ENCODE measurements around the gene STIP1. TPM values are rescaled to one million over a fixed set of nuclear protein-coding genes. Genes with fewer than 3 reads are reported as not detected.
A peak's percentile ranks its signal among the peaks of the same experiment; 100 is the strongest.

The STIP1 gene
- total and polyA plus RNA-seq, 10 of the 15 experiments (the other 5 are each of a cell fraction or from before 2014, with no cell fraction given) = 25.2 to 291 (median 191) TPM

DNA sequence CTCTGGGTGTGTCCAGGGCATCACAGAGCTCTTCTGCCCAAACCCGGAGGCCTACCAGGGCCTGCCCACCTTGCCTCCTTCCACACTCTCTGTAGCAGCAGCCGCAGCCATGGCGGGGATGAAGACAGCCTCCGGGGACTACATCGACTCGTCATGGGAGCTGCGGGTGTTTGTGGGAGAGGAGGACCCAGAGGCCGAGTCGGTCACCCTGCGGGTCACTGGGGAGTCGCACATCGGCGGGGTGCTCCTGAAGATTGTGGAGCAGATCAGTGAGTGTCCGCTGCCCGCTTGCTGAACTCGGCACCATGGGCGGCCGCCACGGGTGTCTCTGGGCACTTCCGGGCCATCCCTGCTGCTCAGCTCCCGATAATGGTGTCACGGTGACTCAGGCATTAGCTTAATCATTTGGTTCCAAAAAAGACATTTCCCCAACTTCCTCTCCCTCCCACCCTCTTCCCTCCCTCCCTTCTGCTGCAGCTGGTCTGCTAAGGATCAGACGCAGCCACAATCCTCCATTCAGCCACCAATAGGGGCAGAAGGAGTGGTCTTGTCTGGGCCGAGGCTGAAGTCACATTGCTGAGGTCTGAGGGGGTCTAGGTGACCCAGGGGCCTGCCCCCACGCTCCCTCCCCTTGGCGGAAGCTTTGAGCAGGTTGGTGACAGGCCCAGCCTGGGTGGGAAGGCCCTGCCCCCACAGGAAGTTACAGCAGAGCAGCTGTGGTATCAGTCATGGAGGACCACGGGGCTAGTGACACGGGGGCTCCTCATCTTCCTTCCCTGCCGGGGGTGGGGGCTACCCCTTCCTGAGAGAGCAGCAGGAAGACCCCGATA lies 21.5 kb downstream of the STIP1 start (continued):
- TF ChIP-seq, protein P1, sequence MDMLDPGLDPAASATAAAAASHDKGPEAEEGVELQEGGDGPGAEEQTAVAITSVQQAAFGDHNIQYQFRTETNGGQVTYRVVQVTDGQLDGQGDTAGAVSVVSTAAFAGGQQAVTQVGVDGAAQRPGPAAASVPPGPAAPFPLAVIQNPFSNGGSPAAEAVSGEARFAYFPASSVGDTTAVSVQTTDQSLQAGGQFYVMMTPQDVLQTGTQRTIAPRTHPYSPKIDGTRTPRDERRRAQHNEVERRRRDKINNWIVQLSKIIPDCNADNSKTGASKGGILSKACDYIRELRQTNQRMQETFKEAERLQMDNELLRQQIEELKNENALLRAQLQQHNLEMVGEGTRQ (IDR thresholded peaks at IDR 0.05; ENCODE audit: borderline replicate concordance, low read depth, low read length) = no peak
- 0 out of 2 replicates have a peak, but pooled peaks have one; percentile 38 for TF ChIP-seq SIN3A (IDR thresholded peaks at IDR 0.05; ENCODE audit: low read depth, low read length)
- TF ChIP-seq, protein P2, sequence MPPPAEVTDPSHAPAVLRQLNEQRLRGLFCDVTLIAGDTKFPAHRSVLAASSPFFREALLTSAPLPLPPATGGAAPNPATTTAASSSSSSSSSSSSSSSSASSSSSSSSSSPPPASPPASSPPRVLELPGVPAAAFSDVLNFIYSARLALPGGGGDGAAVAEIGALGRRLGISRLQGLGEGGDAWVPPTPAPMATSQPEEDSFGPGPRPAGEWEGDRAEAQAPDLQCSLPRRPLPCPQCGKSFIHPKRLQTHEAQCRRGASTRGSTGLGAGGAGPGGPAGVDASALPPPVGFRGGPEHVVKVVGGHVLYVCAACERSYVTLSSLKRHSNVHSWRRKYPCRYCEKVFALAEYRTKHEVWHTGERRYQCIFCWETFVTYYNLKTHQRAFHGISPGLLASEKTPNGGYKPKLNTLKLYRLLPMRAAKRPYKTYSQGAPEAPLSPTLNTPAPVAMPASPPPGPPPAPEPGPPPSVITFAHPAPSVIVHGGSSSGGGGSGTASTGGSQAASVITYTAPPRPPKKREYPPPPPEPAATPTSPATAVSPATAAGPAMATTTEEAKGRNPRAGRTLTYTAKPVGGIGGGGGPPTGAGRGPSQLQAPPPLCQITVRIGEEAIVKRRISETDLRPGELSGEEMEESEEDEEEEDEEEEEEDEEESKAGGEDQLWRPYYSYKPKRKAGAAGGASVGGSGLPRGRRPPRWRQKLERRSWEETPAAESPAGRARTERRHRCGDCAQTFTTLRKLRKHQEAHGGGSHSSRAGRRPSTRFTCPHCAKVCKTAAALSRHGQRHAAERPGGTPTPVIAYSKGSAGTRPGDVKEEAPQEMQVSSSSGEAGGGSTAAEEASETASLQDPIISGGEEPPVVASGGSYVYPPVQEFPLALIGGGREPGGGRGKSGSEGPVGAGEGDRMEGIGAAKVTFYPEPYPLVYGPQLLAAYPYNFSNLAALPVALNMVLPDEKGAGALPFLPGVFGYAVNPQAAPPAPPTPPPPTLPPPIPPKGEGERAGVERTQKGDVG (CRISPR knock-in tag; IDR thresholded peaks at IDR 0.05) = no peak
- TF ChIP-seq, protein P3, sequence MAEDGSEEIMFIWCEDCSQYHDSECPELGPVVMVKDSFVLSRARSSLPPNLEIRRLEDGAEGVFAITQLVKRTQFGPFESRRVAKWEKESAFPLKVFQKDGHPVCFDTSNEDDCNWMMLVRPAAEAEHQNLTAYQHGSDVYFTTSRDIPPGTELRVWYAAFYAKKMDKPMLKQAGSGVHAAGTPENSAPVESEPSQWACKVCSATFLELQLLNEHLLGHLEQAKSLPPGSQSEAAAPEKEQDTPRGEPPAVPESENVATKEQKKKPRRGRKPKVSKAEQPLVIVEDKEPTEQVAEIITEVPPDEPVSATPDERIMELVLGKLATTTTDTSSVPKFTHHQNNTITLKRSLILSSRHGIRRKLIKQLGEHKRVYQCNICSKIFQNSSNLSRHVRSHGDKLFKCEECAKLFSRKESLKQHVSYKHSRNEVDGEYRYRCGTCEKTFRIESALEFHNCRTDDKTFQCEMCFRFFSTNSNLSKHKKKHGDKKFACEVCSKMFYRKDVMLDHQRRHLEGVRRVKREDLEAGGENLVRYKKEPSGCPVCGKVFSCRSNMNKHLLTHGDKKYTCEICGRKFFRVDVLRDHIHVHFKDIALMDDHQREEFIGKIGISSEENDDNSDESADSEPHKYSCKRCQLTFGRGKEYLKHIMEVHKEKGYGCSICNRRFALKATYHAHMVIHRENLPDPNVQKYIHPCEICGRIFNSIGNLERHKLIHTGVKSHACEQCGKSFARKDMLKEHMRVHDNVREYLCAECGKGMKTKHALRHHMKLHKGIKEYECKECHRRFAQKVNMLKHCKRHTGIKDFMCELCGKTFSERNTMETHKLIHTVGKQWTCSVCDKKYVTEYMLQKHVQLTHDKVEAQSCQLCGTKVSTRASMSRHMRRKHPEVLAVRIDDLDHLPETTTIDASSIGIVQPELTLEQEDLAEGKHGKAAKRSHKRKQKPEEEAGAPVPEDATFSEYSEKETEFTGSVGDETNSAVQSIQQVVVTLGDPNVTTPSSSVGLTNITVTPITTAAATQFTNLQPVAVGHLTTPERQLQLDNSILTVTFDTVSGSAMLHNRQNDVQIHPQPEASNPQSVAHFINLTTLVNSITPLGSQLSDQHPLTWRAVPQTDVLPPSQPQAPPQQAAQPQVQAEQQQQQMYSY (CRISPR knock-in tag; IDR thresholded peaks at IDR 0.05) = no peak
- no peak for TF ChIP-seq WRNIP1 (IDR thresholded peaks at IDR 0.05; ENCODE audit: borderline replicate concordance, low read depth, low read length)
- peak; percentile 80 for TF ChIP-seq GABPA (IDR thresholded peaks at IDR 0.05; ENCODE audit: low read depth)
- TF ChIP-seq CBFB (IDR thresholded peaks at IDR 0.05; ENCODE audit: low read depth) = peak; percentile 68
- TF ChIP-seq, protein P4, sequence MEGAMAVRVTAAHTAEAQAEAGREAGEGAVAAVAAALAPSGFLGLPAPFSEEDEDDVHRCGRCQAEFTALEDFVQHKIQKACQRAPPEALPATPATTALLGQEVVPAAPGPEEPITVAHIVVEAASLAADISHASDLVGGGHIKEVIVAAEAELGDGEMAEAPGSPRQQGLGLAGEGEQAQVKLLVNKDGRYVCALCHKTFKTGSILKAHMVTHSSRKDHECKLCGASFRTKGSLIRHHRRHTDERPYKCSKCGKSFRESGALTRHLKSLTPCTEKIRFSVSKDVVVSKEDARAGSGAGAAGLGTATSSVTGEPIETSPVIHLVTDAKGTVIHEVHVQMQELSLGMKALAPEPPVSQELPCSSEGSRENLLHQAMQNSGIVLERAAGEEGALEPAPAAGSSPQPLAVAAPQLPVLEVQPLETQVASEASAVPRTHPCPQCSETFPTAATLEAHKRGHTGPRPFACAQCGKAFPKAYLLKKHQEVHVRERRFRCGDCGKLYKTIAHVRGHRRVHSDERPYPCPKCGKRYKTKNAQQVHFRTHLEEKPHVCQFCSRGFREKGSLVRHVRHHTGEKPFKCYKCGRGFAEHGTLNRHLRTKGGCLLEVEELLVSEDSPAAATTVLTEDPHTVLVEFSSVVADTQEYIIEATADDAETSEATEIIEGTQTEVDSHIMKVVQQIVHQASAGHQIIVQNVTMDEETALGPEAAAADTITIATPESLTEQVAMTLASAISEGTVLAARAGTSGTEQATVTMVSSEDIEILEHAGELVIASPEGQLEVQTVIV (IDR thresholded peaks at IDR 0.05; ENCODE audit: borderline replicate concordance, partially characterized antibody) = peak; percentile 40
- TF ChIP-seq BACH1 (IDR thresholded peaks at IDR 0.05; ENCODE audit: borderline replicate concordance) = peak; percentile 42; the same call in 1 of the 2 replicates
- no peak for TF ChIP-seq FOS (IDR thresholded peaks at IDR 0.05; ENCODE audit: borderline replicate concordance, extremely low read depth, insufficient read length)
- TF ChIP-seq, protein P5, sequence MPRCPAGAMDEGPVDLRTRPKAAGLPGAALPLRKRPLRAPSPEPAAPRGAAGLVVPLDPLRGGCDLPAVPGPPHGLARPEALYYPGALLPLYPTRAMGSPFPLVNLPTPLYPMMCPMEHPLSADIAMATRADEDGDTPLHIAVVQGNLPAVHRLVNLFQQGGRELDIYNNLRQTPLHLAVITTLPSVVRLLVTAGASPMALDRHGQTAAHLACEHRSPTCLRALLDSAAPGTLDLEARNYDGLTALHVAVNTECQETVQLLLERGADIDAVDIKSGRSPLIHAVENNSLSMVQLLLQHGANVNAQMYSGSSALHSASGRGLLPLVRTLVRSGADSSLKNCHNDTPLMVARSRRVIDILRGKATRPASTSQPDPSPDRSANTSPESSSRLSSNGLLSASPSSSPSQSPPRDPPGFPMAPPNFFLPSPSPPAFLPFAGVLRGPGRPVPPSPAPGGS (IDR thresholded peaks at IDR 0.05; ENCODE audit: borderline replicate concordance, insufficient read depth, low read depth, low read length, poor library complexity, severe bottlenecking) = no peak
- TF ChIP-seq SUPT20H (IDR thresholded peaks at IDR 0.05; ENCODE audit: borderline replicate concordance, control insufficient read depth, low read depth, low read length) = no peak
- TF ChIP-seq FOXK2 (IDR thresholded peaks at IDR 0.05) = no peak

All from GM12878 (cell line).